Rectal smooth muscle tissue (tissue), 1 donor: ENCODE measurements around the gene ZNF212.
"Not testable (repeated sequence)": the region's sequence is repeated elsewhere in the genome, so short reads cannot be mapped to it uniquely, and the experiment has no call there.

Experiments used
- H3K27ac ChIP-seq: one replicate; pipeline ENCODE4 v1.7.0; 2013; ENCODE audit warnings: low read depth, low read length, inconsistent platforms
- H3K27me3 ChIP-seq: one replicate; pipeline ENCODE4 v1.7.0; 2013; ENCODE audit warnings: low read length; ENCODE audit not compliant: control insufficient read depth, insufficient read depth
- H3K36me3 ChIP-seq: one replicate; pipeline ENCODE4 v1.7.0; 2013; ENCODE audit warnings: low read length; ENCODE audit not compliant: control insufficient read depth, insufficient read depth
- H3K4me1 ChIP-seq: one replicate; pipeline ENCODE4 v1.7.0; 2013; ENCODE audit warnings: low read length; ENCODE audit not compliant: control insufficient read depth, insufficient read depth
- H3K4me3 ChIP-seq: one replicate; pipeline ENCODE4 v1.7.0; 2013; ENCODE audit warnings: low read length
- H3K9ac ChIP-seq: one replicate; pipeline ENCODE4 v1.7.0; 2013; ENCODE audit warnings: low read length

ZNF212 gene

DNA sequence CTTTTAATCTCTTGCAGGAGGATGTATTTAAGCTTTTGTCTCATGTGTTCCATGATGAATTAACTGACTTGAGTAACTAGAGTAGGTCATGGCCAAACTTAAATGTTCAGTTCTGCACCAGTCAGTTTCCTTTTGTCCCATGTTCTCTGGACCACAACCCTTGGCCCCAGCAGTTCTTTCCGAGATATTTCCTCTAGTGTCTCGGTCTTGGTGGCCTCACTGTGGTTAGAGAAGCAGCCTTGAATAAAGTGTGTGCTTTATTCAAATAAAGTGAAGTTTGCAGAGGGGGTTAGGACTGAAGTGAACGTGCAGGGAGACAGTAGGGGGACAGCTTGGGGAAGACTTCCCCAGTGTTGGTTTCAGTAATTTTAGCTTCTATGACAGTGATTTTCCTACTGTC lies 9.3 kb downstream of the ZNF212 start:
- no peaks in the 10 kb centered on the region for H3K27me3 ChIP-seq
- H3K4me1 ChIP-seq: no peaks in the 10 kb centered on the region

GRCh38 chr7:149250151-149250550 lies 10.7 kb downstream of the ZNF212 start:
- not testable (repeated sequence) for H3K27ac ChIP-seq, H3K9ac ChIP-seq, H3K4me1 ChIP-seq, H3K4me3 ChIP-seq, H3K27me3 ChIP-seq
- peaks cover 18% of the 10 kb centered on the region for H3K36me3 ChIP-seq

More for the DNA sequence above, 9.3 kb downstream of the ZNF212 start:
- Histone ChIP-seq H3K36me3 (peaks cover 9% of the 10 kb centered on the region), H3K27ac (no peak overlapping the region), H3K9ac (no peak overlapping the region), H3K4me3 (no peak overlapping the region)

- H3K27me3 ChIP-seq, H3K4me3 ChIP-seq, H3K4me1 ChIP-seq, H3K9ac ChIP-seq, H3K27ac ChIP-seq: not testable (repeated sequence)
- H3K36me3 ChIP-seq: peaks cover 23% of the 10 kb centered on the region
These were observed 12.1 kb downstream of the ZNF212 start for GRCh38 chr7:149251518-149251917.

- Histone ChIP-seq H3K27me3 (no peaks in the 10 kb centered on the region), H3K4me3 (no peak overlapping the region), H3K9ac (no peak overlapping the region), H3K4me1 (no peaks in the 10 kb centered on the region), H3K27ac (no peak overlapping the region), H3K36me3 (peaks cover 23% of the 10 kb centered on the region)
These were observed 12.9 kb downstream of the ZNF212 start for GRCh38 chr7:149252378-149252777.

GRCh38 chr7:149253665-149254064 lies 14.2 kb downstream of the ZNF212 start:
- Histone ChIP-seq H3K27ac (no peak overlapping the region), H3K4me3 (no peak overlapping the region), H3K36me3 (peaks cover 23% of the 10 kb centered on the region), H3K9ac (no peak overlapping the region), H3K4me1 (no peaks in the 10 kb centered on the region), H3K27me3 (no peaks in the 10 kb centered on the region)

DNA sequence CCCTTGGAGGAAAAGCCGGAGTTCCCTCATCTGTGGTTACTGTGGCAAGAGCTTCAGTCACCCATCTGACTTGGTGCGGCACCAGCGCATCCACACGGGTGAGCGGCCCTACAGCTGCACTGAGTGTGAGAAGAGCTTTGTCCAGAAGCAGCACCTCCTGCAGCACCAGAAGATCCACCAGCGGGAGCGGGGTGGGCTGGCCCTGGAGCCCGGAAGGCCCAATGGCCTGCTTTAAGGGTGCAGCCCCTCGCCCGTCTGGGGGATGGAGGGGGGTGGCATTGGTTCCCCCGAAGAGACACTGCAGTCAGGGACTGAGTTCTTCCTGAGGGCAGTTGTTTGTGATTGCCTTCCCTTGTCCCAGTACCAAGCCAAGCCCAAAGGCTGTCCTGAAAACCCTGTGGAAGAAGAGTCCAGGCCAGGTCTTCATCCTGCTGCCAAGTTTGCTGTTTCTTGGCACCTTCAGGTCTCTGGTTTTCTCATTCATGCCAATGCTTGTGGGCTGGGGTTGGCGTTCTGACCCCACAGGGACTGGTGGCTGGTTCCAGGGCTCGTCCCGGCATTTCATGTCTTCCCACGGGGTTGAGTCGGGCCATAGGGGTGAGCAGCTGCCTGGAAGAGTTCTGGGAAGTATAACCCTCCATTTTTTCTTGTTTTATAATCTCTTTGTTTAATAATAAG lies 14.9 kb downstream of the ZNF212 start:
- Histone ChIP-seq H3K27me3 (no peaks in the 10 kb centered on the region), H3K4me3 (no peak overlapping the region), H3K36me3 (peaks cover 23% of the 10 kb centered on the region), H3K27ac (no peak overlapping the region), H3K9ac (no peak overlapping the region), H3K4me1 (no peaks in the 10 kb centered on the region)

GRCh38 chr7:149255174-149255573 lies 15.7 kb downstream of the ZNF212 start:
- Histone ChIP-seq H3K27me3 (no peaks in the 10 kb centered on the region), H3K9ac (no peak overlapping the region), H3K36me3 (peaks cover 23% of the 10 kb centered on the region), H3K27ac (no peak overlapping the region), H3K4me1 (no peaks in the 10 kb centered on the region), H3K4me3 (no peak overlapping the region)

DNA sequence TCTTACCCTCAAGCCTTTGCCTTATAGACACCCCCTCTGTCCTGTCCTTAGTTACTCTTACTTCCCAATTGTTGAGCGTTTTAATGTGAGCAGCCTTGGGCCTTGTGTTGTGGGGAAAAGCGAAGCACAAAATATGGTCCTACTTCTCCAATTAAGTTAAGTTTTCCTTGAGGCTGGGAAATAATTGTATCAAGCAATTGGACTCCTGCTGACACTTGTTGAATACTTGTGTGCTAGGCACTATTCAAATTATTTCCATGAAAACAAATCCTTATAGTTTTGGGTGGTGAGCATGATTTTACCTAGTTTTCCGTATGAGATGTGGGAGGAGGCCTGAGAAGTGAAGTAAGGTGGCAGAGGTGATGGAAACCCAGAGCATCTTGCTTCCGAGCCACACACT lies 17.1 kb downstream of the ZNF212 start:
- Histone ChIP-seq H3K4me1 (peaks cover 4% of the 10 kb centered on the region), H3K36me3 (peaks cover 23% of the 10 kb centered on the region), H3K9ac (no peak overlapping the region), H3K27ac (no peak overlapping the region), H3K27me3 (no peaks in the 10 kb centered on the region), H3K4me3 (no peak overlapping the region)

GRCh38 chr7:149257146-149257545 lies 17.7 kb downstream of the ZNF212 start:
- H3K36me3 ChIP-seq: peaks cover 23% of the 10 kb centered on the region
- H3K27ac ChIP-seq: no peak overlapping the region
- no peak overlapping the region for H3K9ac ChIP-seq
- H3K4me3 ChIP-seq: no peak overlapping the region
- peaks cover 4% of the 10 kb centered on the region for H3K4me1 ChIP-seq
- no peaks in the 10 kb centered on the region for H3K27me3 ChIP-seq

- Histone ChIP-seq H3K9ac (peak overlapping the region; percentile 46), H3K36me3 (peaks cover 2% of the 10 kb centered on the region), H3K4me3 (peak overlapping the region; percentile 74), H3K27me3 (no peaks in the 10 kb centered on the region), H3K4me1 (peaks cover 4% of the 10 kb centered on the region), H3K27ac (peak overlapping the region; percentile 63)
These were observed 21.9 kb downstream of the ZNF212 start for GRCh38 chr7:149261316-149261828.

GRCh38 chr7:149261829-149262617 lies 22.6 kb downstream of the ZNF212 start, which contains the start of gene ZNF783:
Gene ZNF783, plus strand, starts transcription at chr7:149262196. Its CDS starts 138 bp downstream, at chr7:149262334.
- H3K36me3 ChIP-seq: peaks cover 8% of the 10 kb centered on the region
- H3K9ac ChIP-seq: peak within 1 kb of the TSS; percentile 62
- peak within 1 kb of the TSS; percentile 74 for H3K4me3 ChIP-seq
- peaks cover 4% of the 10 kb centered on the region for H3K4me1 ChIP-seq
- H3K27ac ChIP-seq: peak within 1 kb of the TSS; percentile 63
- H3K27me3 ChIP-seq: no peaks in the 10 kb centered on the region

DNA sequence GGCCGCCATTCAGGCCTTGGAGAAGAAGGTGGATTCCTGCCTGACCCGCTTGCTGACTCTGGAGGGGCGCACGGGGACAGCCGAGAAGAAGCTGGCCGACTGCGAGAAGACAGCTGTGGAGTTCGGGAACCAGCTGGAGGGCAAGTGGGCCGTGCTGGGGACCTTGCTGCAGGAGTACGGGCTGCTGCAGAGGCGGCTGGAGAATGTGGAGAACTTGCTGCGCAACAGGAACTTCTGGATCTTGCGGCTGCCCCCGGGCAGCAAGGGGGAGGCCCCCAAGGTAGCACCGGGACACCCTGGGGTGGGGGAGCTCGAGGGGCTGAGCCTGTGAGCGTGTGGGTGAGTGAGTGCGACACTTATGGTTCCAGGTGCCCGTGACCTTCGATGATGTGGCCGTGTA lies 27.0 kb downstream of the ZNF212 start:
- Histone ChIP-seq H3K27me3 (no peaks in the 10 kb centered on the region), H3K4me1 (peaks cover 1% of the 10 kb centered on the region), H3K9ac (no peak overlapping the region), H3K4me3 (no peak overlapping the region), H3K27ac (no peak overlapping the region), H3K36me3 (peaks cover 13% of the 10 kb centered on the region)
